Body of pancreas (tissue), 4 donors: ENCODE measurements around the gene ADAM11.

ENCODE experiments used
- POLR2A ChIP-seq, 3 donors: fragments of 450-650 bp; IDR thresholded peaks; one replicate each; pipeline ENCODE4 v1.6.1; 2016; ENCODE audit warnings: antibody characterized with exemption in 3 of 3, mild to moderate bottlenecking in 2 of 3
- TF ChIP-seq, protein P1 (sequence below), 7 experiments: fragments of 450-650 bp in 4 of 7; fragments of 200-600 bp in 3 of 7; sonication (generic) in 3 of 7; IDR thresholded peaks; one replicate each; pipeline ENCODE4 v1.5.1; 2016 to 2019; ENCODE audit warnings: antibody characterized with exemption in 7 of 7

DNA sequence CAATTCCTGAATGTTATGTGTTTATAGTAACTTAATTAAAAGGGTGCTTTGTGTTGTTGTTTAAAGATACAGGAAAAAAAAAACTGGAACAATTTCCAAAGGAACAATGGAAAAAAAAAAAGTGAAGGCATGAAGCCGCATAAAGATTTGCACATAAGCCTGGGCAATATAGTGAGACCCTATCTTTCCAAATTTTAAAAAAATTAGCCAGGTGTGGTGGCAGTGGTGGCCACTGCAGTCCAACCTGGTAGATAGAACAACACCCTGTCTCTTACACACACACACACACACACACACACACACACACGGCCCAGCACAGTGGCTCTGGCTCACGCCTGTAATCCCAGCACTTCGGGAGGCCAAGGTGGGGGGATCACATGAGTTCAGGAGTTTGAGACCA, 49.4 kb downstream of the ADAM11 start:
- TF ChIP-seq, protein P1, sequence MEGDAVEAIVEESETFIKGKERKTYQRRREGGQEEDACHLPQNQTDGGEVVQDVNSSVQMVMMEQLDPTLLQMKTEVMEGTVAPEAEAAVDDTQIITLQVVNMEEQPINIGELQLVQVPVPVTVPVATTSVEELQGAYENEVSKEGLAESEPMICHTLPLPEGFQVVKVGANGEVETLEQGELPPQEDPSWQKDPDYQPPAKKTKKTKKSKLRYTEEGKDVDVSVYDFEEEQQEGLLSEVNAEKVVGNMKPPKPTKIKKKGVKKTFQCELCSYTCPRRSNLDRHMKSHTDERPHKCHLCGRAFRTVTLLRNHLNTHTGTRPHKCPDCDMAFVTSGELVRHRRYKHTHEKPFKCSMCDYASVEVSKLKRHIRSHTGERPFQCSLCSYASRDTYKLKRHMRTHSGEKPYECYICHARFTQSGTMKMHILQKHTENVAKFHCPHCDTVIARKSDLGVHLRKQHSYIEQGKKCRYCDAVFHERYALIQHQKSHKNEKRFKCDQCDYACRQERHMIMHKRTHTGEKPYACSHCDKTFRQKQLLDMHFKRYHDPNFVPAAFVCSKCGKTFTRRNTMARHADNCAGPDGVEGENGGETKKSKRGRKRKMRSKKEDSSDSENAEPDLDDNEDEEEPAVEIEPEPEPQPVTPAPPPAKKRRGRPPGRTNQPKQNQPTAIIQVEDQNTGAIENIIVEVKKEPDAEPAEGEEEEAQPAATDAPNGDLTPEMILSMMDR (IDR thresholded peaks at IDR 0.05): no peak
- no peak for TF ChIP-seq POLR2A (IDR thresholded peaks at IDR 0.05)
